ENCODE measurements around the gene MGAT4A. TPM values are rescaled to one million over a fixed set of nuclear protein-coding genes. Genes with fewer than 3 reads are reported as not detected.

The MGAT4A gene
- total and polyA plus RNA-seq, 2 of the 8 experiments (the other 6 are each of a cell fraction or from before 2014, with no cell fraction given), result 1.4 to 7.7 TPM

GRCh38 chr2:98753801-98754200 is 22.9 kb upstream of the MGAT4A start:
- Histone ChIP-seq H4K8ac (ENCODE audit: extremely low read depth, insufficient read depth, low read length) (no peak overlapping the region), H3K79me2 (ENCODE audit: control insufficient read depth in 1 of 2, insufficient read depth in 2 of 2, low read length in 2 of 2) (no peaks in the 10 kb centered on the region), H2AK5ac (ENCODE audit: low read depth, low read length) (no peak overlapping the region), H2BK12ac (ENCODE audit: low read depth, low read length) (no peak overlapping the region), H4K20me1 (replicated peaks in 1 of 2; ENCODE audit: control insufficient read depth in 1 of 2, insufficient read depth in 2 of 2, low read length in 2 of 2) (no peaks in the 10 kb centered on the region), H3K56ac (replicated peaks; ENCODE audit: insufficient read length, low read depth, low read length) (no peak overlapping the region), H2BK5ac (ENCODE audit: low read depth, low read length) (no peak overlapping the region), H4K5ac (ENCODE audit: insufficient read length, low read depth, low read length) (no peak overlapping the region), H3K4me1 (replicated peaks in 1 of 4; ENCODE audit: control insufficient read depth in 3 of 4, insufficient read depth in 4 of 4, low read length in 3 of 4) (no peaks in the 10 kb centered on the region), H3K23me2 (ENCODE audit: low read depth, low read length) (no peaks in the 10 kb centered on the region), H2AFZ (ENCODE audit: low read length) (no peak overlapping the region), H3K14ac (ENCODE audit: insufficient read length) (no peak overlapping the region), H3K23ac (ENCODE audit: insufficient read length) (no peak overlapping the region), H3K18ac (ENCODE audit: extremely low read depth, low read length) (no peak overlapping the region), H3K27me3 (replicated peaks in 1 of 4; ENCODE audit: control insufficient read depth in 3 of 4, extremely low read depth in 1 of 4, insufficient read depth in 3 of 4, low read length in 3 of 4) (no peaks in the 10 kb centered on the region), H3K4me2 (ENCODE audit: insufficient read depth in 1 of 2, low read depth in 2 of 2, low read length in 2 of 2) (no peak overlapping the region), H3K79me1 (ENCODE audit: low read depth, low read length) (no peaks in the 10 kb centered on the region; the same call in 1 of the 2 replicates), H2BK15ac (ENCODE audit: low read length) (no peak overlapping the region), H3K4me3 (ENCODE audit: extremely low read depth in 1 of 4, insufficient read depth in 2 of 4, low read depth in 3 of 4, low read length in 4 of 4) (no peak overlapping the region), H3K9me3 (ENCODE audit: insufficient read depth in 2 of 2, low read depth in 1 of 2, low read length in 1 of 2) (no peaks in the 10 kb centered on the region), H2BK120ac (replicated peaks; ENCODE audit: low read depth, low read length) (no peak overlapping the region), H3K9ac (replicated peaks in 1 of 4; ENCODE audit: extremely low read depth in 1 of 4, low read depth in 3 of 4, low read length in 3 of 4) (no peak overlapping the region), H3K4ac (replicated peaks; ENCODE audit: insufficient read length, low read depth, low read length) (no peak overlapping the region), H4K91ac (replicated peaks; ENCODE audit: insufficient read length, low read length) (no peak overlapping the region), H3K27ac (ENCODE audit: low read depth, low read length) (no peak overlapping the region), H2BK20ac (ENCODE audit: low read length) (no peak overlapping the region), H3K36me3 (ENCODE audit: control insufficient read depth in 2 of 4, insufficient read depth in 4 of 4, low read length in 3 of 4) (no peaks in the 10 kb centered on the region)
- ChIA-PET POLR2A (ENCODE audit: partially characterized antibody) (no interaction called here), CTCF (ENCODE audit: partially characterized antibody) (no interaction called here)
- DNase-seq (ENCODE audit: low read depth in 1 of 2, low spot score in 2 of 2), result no peak
- FAIRE-seq, result no peak
- no peak for TF ChIP-seq SP1 (IDR thresholded peaks at IDR 0.05; ENCODE audit: low read depth, low read length)
- TF ChIP-seq ASH2L (IDR thresholded peaks at IDR 0.05; ENCODE audit: low read length), result no peak
- no peak for TF ChIP-seq FOSL1 (IDR thresholded peaks at IDR 0.05; ENCODE audit: insufficient read depth, low read depth, low read length)
- TF ChIP-seq PHF8 (conservative IDR thresholded peaks at IDR 0.05; ENCODE audit: low read depth, low read length), result no peak
- no peak for TF ChIP-seq BRCA1 (IDR thresholded peaks at IDR 0.05; ENCODE audit: low read depth, low read length)
- TF ChIP-seq NANOG (IDR thresholded peaks at IDR 0.05; ENCODE audit: insufficient read depth, low read depth, low read length, poor library complexity, severe bottlenecking), result no peak
- no peak for TF ChIP-seq ATF3 (IDR thresholded peaks at IDR 0.05; ENCODE audit: insufficient read depth, low read depth, low read length)
- no peak for TF ChIP-seq CREB1 (IDR thresholded peaks at IDR 0.05)
- TF ChIP-seq TCF12 (IDR thresholded peaks at IDR 0.05; ENCODE audit: low read depth, low read length), result no peak
- no peak for TF ChIP-seq POLR2A (IDR thresholded peaks at IDR 0.05; ENCODE audit: control extremely low read depth in 1 of 2, low read depth in 2 of 2, low read length in 2 of 2)
- no peak for TF ChIP-seq TAF7 (optimal IDR thresholded peaks at IDR 0.05; ENCODE audit: borderline replicate concordance, low read depth, low read length)

All from H1 (cell line).